HG02981 (cell line): Measurements from ENCODE around the gene LAX1.
"Not testable (repeated sequence)": the region's sequence is repeated elsewhere in the genome, so short reads cannot be mapped to it uniquely, and the experiment has no call there.

Experiments
- ATAC-seq: cut with Tn5 transposase; IDR thresholded peaks from one replicate; pipeline ENCODE4 v1.9.1; 2021; ENCODE audit warnings: mild to moderate bottlenecking, moderate library complexity; ENCODE audit not compliant: unreplicated experiment

Gene LAX1

GRCh38 chr1:203765029-203765837, at the start of gene LAX1:
TSS of gene LAX1 (plus strand) at chr1:203765183. CDS start at chr1:203765566, 383 bp downstream.
- ATAC-seq: peak; percentile 67

DNA sequence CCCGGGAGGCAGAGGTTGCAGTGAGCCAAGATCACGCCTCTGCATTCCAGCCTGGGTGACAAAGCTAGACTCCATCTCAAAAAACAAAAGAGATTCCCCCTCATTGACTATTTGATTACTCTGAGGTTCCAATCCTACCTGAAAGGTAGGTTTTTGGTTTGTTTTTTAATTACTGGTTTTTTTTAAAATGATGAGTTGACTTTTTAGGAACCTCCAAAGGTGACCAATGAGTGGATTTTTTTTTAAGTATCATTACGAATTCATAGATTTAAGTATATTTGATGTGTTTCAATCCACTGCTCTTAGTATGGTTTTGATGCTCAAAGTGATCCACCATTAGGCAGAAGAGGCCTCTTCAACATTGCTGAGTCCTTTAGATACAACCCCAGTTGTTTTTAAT, 47.9 kb upstream of the LAX1 start:
- ATAC-seq: no peak

- ATAC-seq: no peak
Measured at GRCh38 chr1:203720242-203720641, 44.7 kb upstream of the LAX1 start.

DNA sequence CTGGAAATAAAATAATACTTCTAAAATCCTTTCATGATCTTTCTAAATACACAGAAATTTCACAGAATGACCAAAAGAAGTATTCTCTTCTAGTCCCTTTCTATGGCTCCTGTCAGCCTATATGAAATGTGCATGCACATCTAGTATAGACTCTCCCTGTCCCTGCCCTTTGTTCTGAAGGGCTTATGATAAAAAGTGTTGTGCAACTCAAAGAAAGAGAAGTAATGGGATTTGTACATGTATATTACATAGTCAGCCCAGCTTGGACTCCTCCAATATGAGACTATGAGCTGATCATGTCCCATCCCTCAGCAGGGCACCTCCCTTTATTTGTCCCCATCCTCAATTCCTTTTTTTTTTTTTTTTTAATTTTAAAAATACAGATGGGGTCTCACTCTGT, 42.1 kb upstream of the LAX1 start:
- no peak for ATAC-seq

- ATAC-seq: no peak
Measured at GRCh38 chr1:203726417-203726867, 38.5 kb upstream of the LAX1 start.

DNA sequence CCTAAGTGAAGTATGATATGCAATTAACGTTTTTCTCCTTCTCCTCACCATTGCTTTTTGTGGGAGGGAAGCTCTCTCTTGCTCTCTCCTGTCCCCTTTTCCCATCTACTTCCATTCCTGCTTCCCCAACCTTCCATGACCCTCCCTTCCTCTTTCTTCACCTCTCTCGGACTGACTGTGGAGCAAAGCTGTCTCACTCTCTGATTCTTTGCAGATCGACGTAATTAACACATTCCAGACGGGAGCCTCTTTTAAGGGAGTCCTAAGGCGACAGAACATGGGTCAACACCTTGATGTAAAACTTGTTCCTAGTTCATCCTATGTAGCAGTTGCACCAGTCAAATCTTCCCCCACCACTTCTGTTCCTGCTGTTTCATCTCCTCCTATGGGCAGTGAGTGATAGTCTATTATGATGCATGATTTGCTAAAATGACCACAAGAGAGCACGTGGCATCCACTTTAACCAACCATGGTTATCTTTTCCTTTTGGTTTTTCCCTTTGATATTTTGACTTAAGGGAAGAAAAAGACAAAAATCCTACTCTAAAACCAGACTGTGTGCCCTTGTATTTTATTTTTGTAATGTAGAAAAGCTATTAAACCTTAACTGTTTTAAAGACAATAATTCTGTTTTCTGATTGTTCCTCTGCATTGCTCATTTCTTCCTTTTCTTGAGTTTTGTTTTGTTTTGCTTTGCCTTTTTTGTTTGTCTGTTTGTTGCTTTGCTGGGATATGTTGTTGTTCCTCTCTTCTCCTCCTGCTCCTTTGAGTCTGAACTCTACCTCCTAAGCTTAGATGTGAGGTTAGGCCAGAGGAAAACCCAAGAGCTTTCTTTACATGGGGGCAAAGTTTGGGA, 31.7 kb upstream of the LAX1 start:
- ATAC-seq: no peak

GRCh38 chr1:203742436-203742835, 22.5 kb upstream of the LAX1 start:
- ATAC-seq: no peak

GRCh38 chr1:203743091-203743571, 21.9 kb upstream of the LAX1 start:
- no peak for ATAC-seq

GRCh38 chr1:203744075-203744972, 20.7 kb upstream of the LAX1 start:
- ATAC-seq: no peak

- no peak for ATAC-seq
Measured at GRCh38 chr1:203746281-203746680, 18.7 kb upstream of the LAX1 start.

- no peak for ATAC-seq
Measured at GRCh38 chr1:203751051-203751450, 13.9 kb upstream of the LAX1 start.

DNA sequence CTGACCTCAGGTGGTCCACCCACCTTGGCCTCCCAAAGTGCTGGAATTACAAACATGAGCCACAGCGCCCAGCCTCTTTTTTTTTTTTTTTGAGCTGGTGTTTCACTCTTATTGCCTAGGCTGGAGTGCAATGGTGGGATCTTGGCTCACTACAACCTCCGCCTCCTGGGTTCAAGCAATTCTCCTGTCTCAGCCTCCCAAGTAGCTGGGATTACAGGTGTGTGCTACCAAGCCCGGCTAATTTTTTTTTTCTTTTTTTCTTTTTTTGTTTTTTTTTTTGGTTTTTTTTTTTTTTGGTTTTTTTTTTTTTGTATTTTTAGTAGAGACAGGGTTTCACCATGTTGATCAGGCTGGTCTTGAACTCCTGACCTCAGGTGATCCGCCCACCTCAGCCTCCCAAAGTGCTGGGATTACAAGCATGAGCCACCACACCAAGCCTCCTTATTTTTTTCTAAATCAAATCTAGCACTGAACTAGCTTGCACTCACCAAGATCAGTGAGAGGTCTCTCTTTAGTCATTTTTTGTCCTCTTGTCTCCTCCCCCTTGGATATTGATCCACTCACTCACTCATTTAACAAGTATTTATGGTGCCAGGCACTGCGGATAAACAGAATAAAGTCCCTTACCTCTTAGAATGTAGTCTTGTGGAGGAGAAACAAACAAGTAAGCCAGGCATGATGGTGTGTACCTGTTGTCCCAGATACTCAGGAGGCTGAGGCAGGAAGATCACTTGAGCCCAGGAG, 13.2 kb upstream of the LAX1 start:
- ATAC-seq: not testable (repeated sequence)

- no peak for ATAC-seq
Measured at GRCh38 chr1:203754455-203754864, 10.5 kb upstream of the LAX1 start.

- no peak for ATAC-seq
Measured at GRCh38 chr1:203756036-203756435, 8.9 kb upstream of the LAX1 start.

DNA sequence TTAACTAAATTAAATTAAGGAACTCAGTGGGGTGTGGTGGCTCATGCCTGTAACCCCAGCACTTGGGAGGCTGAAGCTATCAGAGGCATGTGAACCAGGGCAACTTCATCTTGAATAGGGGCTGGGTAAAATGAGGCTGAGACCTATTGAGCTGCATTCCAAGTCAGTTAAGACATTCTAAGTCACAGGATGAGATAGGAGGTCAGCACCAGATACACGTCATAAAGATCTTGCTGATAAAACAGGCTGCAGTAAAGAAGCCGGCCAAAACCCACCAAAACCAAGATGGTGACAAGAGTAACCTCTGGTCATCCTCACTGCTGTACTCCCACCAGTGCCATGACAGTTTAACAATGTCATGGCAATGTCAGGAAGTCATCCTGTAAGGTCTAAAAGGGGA, 6.2 kb upstream of the LAX1 start:
- ATAC-seq: not testable (repeated sequence)

GRCh38 chr1:203760506-203760905, 4.5 kb upstream of the LAX1 start:
- ATAC-seq: no peak

DNA sequence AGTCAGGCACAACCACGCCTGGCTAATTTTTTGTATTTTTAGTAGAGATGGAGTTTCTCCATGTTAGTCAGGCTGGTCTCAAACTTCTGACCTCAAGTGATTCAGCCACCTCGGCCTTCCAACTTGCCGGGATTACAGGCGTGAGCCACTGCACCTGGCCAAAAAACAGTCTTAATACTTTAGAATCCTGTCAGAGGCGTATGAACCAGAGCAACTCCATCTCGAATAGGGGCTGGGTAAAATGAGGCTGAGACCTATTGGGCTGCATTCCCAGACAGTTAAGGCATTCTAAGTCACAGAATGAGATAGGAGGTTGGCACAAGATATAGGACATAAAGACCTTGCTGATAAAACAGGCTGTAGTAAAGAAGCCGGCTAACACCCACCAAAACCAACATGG, 3.0 kb upstream of the LAX1 start:
- not testable (repeated sequence) for ATAC-seq

- no peak for ATAC-seq
Measured at GRCh38 chr1:203763505-203763904, 1.5 kb upstream of the LAX1 start.

DNA sequence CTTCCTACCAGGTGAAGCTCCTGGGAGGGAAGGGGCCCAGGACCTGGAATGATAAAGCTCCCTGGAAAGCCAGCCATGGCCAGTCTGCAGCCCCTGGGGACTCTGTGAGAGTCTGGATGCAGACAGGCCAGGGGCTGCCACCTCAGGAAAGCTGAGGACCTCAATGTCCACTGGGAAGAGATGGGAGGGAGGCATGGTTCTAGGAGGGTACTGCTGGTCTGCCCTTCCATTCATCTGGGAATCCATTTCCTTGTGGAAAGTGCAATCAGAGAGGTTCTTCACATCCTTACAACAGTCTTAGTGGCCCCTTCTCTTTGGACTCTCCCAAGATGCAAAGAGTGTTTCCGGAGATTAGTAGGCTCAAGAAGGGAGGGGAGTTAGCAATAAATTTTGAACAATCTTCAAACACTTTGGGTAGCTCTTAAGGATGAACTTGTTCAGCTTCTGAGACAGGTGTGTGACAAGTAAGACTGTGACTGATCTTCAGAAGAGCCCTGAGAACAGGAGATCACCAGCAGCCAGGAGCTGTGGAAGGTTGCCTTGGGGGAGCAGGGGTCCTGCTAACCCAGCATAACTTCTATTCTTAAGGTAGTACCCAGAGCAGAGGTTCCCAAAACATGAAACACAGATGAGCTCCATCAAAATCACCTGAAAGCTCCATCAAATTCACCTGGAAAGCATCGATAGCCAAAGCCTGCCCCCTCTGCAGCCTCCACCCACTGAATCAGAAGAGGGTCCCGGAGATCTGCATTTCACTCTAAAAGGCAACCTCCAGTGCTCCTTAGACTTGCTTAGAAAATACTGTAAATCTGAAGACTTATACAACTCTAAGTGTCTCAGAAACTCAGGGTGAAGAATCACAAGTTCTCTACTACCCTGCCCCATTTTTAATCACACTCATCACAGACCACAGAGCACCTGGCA, 616 bp upstream of the LAX1 start:
- ATAC-seq: peak; percentile 20
